ENCODE data around the gene CABP2. TPM values are rescaled to one million over a fixed set of nuclear protein-coding genes. Genes with fewer than 3 reads are reported as not detected.

CABP2 gene
- polyA plus RNA-seq, 1 of the 3 experiments (the other 2 are of a cell fraction), result not detected

DNA sequence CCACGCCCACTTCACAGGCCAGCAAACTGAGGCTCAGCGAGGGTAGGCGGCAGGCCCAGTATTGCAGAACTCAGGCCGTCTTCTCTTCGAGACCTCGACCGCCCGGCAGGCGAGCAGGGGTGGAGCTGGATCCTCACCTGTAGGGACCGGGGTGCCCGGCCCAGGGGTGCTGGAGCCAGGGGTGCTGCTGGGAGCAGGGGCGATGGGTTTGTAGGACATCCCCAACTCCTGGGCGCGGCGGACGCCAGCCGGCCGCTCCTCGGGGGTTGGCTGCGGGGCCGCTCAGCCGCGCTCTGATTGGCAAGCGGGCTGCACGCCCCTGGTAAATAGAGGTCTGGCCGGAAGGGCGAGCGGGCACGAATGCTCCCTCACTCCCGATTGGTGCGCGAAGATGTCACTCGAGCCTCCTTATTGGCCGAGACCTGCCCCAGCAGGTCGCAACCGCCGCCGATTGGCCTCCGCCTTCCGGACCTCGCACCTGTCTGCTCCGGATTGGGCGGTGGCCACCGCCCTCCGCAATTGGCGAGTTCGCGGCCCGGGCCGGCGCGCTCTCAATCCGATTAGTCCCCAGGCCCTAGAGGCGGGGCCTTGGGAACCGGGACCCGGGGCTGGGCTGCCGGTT lies 15.3 kb downstream of the CABP2 start, which contains the start of gene CDK2AP2 (continued):
- TF ChIP-seq, protein P1, sequence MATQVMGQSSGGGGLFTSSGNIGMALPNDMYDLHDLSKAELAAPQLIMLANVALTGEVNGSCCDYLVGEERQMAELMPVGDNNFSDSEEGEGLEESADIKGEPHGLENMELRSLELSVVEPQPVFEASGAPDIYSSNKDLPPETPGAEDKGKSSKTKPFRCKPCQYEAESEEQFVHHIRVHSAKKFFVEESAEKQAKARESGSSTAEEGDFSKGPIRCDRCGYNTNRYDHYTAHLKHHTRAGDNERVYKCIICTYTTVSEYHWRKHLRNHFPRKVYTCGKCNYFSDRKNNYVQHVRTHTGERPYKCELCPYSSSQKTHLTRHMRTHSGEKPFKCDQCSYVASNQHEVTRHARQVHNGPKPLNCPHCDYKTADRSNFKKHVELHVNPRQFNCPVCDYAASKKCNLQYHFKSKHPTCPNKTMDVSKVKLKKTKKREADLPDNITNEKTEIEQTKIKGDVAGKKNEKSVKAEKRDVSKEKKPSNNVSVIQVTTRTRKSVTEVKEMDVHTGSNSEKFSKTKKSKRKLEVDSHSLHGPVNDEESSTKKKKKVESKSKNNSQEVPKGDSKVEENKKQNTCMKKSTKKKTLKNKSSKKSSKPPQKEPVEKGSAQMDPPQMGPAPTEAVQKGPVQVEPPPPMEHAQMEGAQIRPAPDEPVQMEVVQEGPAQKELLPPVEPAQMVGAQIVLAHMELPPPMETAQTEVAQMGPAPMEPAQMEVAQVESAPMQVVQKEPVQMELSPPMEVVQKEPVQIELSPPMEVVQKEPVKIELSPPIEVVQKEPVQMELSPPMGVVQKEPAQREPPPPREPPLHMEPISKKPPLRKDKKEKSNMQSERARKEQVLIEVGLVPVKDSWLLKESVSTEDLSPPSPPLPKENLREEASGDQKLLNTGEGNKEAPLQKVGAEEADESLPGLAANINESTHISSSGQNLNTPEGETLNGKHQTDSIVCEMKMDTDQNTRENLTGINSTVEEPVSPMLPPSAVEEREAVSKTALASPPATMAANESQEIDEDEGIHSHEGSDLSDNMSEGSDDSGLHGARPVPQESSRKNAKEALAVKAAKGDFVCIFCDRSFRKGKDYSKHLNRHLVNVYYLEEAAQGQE (IDR thresholded peaks at IDR 0.05; ENCODE audit: low read depth, low read length), result no peak
- no peak for TF ChIP-seq JUND (IDR thresholded peaks at IDR 0.05)
- no peak for TF ChIP-seq TAF1 (IDR thresholded peaks at IDR 0.05; ENCODE audit: borderline replicate concordance, low read depth, low read length)
- TF ChIP-seq, protein P2, sequence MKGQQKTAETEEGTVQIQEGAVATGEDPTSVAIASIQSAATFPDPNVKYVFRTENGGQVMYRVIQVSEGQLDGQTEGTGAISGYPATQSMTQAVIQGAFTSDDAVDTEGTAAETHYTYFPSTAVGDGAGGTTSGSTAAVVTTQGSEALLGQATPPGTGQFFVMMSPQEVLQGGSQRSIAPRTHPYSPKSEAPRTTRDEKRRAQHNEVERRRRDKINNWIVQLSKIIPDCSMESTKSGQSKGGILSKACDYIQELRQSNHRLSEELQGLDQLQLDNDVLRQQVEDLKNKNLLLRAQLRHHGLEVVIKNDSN (IDR thresholded peaks at IDR 0.05; ENCODE audit: borderline replicate concordance, low read depth), result no peak
- TF ChIP-seq YY1 (IDR thresholded peaks at IDR 0.05; ENCODE audit: low read depth), result no peak
- no peak for TF ChIP-seq TCF12 (IDR thresholded peaks at IDR 0.05)
- TF ChIP-seq, protein P3, sequence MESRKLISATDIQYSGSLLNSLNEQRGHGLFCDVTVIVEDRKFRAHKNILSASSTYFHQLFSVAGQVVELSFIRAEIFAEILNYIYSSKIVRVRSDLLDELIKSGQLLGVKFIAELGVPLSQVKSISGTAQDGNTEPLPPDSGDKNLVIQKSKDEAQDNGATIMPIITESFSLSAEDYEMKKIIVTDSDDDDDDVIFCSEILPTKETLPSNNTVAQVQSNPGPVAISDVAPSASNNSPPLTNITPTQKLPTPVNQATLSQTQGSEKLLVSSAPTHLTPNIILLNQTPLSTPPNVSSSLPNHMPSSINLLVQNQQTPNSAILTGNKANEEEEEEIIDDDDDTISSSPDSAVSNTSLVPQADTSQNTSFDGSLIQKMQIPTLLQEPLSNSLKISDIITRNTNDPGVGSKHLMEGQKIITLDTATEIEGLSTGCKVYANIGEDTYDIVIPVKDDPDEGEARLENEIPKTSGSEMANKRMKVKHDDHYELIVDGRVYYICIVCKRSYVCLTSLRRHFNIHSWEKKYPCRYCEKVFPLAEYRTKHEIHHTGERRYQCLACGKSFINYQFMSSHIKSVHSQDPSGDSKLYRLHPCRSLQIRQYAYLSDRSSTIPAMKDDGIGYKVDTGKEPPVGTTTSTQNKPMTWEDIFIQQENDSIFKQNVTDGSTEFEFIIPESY (IDR thresholded peaks at IDR 0.05; ENCODE audit: borderline replicate concordance, low read depth), result no peak
- no peak; the same call in 1 of the 2 replicates for TF ChIP-seq POLR2AphosphoS5 (IDR thresholded peaks at IDR 0.05; ENCODE audit: low read depth, low read length)

DNA sequence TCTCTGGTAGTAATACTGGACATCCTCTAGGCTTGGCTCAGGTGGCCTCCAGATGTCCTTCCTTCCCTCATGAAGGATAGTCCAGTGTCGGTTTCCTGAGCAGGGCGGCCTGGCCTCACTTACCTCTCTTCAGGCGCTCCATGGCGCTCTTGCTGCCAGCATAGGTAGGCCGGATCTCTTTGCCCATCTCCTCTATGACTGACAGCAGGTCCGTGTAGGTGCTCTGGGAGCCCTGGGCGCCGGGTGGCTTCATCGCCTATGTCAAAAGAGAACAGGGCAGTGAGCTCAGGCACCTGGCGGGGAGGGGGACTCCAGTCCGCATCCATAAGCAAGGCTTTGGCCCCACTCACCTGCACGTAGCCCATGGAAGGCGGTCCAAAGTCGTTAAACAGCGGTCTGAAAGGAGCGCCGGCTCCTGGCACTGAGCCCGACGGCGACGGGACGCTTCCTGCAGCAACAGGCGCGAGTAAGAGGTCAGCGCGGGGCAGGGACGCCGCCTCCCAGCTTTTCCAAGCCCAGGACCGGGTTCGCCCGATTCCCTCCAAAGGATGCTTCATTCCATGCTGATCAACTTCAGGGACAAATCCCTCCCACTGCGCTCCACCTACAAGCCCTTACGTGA lies 15.9 kb downstream of the CABP2 start:
- Histone ChIP-seq H3K27ac (ENCODE audit: low read depth in 2 of 2, low read length in 1 of 2) (peak overlapping the region; percentile 83 to 89; a peak in 3 of 4 replicates), H3K9me2 (no peaks in the 10 kb centered on the region), H3K79me2 (ENCODE audit: insufficient read depth) (peaks cover 29% of the 10 kb centered on the region), H3K4me2 (peak overlapping the region; percentile 95), H3K4me3 (ENCODE audit: low read depth in 2 of 2, low read length in 1 of 2) (peak overlapping the region; percentile 68 to 89), H3K27me3 (ENCODE audit: insufficient read depth) (no peaks in the 10 kb centered on the region; the same call in 1 of the 2 replicates), H2AFZ (ENCODE audit: low read depth) (peak overlapping the region; percentile 80; the same call in 1 of the 2 replicates), H3K9ac (peak overlapping the region; percentile 69), H3K36me3 (replicated peaks in 1 of 2; ENCODE audit: control insufficient read depth in 1 of 2, insufficient read depth in 2 of 2, low read length in 1 of 2) (peaks cover 0 to 7% of the 10 kb centered on the region in 2 experiments), H4K20me1 (ENCODE audit: insufficient read depth) (peaks cover 13% of the 10 kb centered on the region), H3F3A (replicated peaks; ENCODE audit: insufficient read depth) (peaks cover 24% of the 10 kb centered on the region), H3K9me3 (no peaks in the 10 kb centered on the region), H3K4me1 (ENCODE audit: control insufficient read depth in 1 of 2, insufficient read depth in 2 of 2, low read depth in 1 of 2, low read length in 1 of 2) (peaks cover 10 to 36% of the 10 kb centered on the region in 2 experiments)
- ChIA-PET CTCF (interaction anchor here (0.8 to 1.1 kb wide), 2 partner anchors 15 to 125 kb away, joined by 3 read pairs; no protein-coding TSS in a partner anchor), POLR2A (interaction anchor here (1.4 kb wide), 1 partner anchor 106 kb away, joined by 5 read pairs; the partner anchor contains the start of gene PPP1CA)
- DNase-seq, result no peak
- WGBS (ENCODE audit: low lambda C conversion rate), result 68% methylated on average over 11 of the region's 33 CpGs
- TF ChIP-seq TCF12 (IDR thresholded peaks at IDR 0.05), result no peak
- no peak; the same call in 1 of the 2 replicates for TF ChIP-seq MXI1 (IDR thresholded peaks at IDR 0.05; ENCODE audit: low read depth, low read length)
- TF ChIP-seq SMC3 (IDR thresholded peaks at IDR 0.05; ENCODE audit: low read depth, low read length), result no peak
- peak; percentile 25 for TF ChIP-seq NFIC (IDR thresholded peaks at IDR 0.05; ENCODE audit: borderline replicate concordance)
- TF ChIP-seq NRF1 (IDR thresholded peaks at IDR 0.05; ENCODE audit: low read depth, low read length), result no peak
- TF ChIP-seq MEF2A (IDR thresholded peaks at IDR 0.05; ENCODE audit: borderline replicate concordance, low read depth), result no peak
- TF ChIP-seq CHD2 (IDR thresholded peaks at IDR 0.05; ENCODE audit: low read length, partially characterized antibody), result no peak
